HG03457 (cell line): ENCODE measurements around the gene ATP4A.

ENCODE experiments used
- ATAC-seq: cut with Tn5 transposase; IDR thresholded peaks from one replicate; pipeline ENCODE4 v1.9.1; 2021; ENCODE audit warnings: moderate number of reproducible peaks; ENCODE audit not compliant: unreplicated experiment

ATP4A gene

DNA sequence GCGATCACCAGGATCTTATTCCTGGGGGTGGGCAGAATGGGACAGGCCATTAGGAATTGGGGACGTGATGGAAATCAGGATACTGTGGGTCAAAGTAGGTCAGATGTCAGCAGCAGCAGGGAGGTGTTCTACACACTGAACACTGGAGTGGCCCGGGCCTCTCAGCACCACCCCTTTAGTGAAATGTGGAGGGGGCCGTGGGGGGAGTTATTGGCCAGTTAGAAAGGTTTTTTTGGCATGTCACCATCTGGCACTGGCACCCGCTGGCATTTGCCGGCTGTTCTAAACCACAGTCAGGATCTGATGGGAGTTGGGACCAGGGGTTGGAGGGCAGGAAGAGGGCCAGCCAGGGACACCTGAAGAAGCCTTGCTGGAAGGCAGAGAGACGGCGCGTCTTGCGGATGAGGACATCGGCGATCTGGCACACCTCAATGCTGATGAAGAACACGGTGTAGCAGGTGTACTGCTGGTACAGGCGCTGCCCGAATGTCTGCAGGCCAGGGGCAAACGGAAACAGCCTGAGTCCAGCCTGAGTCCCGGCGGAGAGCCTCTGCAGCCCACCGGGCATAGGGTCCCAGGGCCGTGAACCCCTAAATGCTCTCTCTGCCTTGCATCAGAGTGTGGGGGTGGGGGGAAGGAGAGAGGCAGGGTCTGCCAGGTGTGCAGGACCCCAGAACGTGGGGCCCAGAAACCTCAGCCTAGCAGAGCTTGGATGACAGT lies 12.2 kb downstream of the ATP4A start:
- ATAC-seq = no peak

DNA sequence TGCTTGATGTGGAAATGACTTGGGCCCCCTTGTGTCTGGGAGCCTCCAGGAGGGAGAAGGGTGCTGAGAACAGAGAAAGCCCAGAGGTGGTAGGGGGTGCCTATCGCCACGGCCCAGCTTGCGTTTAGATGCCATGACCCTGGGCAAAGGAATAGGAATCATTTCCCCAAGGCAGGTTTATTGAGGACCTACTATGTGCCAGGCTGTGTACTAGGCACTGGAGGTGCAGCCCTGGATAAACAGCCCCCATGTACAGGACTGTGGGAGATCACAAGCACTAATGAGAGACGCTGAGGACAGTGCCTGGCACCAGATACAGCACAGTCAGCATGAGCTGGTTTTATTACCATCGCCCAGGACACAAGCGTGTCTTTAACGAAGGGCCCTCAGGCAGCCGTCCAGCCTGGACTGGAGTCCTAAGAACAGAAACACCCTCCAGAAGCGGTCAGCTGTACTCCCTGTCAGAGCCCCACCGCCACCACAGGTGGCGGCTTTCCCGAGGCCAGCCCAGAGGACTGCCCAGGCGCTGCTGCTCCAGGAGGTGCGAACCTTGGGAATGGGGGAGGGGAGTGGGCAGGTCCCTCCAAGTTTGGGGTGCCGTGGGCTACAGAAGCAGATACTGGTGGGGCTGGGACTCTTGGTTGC lies 13.5 kb downstream of the ATP4A start:
- no peak for ATAC-seq

DNA sequence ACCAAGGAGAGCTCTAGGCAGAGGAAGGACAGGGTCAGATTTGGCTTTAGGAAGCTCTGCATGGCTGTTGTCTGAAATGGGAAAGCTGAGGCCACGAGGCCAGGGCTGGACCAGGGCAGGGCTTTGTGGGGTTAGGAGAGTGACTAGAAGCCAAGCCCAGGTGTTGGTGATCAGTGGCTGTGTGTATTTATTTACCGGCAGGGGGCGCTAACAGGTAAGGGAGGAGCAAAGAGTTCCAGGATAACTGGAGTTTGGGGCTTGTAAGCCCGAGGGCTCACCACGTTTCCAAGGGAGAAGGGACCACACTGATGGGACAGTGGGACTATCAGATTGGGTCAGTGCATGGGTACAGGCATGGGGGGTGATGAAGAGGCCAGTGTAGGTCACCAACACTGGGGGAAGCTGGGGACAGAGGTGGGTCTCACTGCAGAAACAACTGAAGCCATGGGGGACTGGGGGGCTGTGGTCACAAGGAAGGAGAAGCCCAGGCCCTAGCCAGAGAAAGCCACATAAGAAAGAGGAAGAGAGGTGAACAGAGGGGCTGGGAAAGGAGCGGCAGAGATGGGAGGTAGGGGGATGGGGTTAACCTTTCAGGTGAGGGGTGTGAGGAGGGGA lies 14.2 kb downstream of the ATP4A start:
- no peak for ATAC-seq

DNA sequence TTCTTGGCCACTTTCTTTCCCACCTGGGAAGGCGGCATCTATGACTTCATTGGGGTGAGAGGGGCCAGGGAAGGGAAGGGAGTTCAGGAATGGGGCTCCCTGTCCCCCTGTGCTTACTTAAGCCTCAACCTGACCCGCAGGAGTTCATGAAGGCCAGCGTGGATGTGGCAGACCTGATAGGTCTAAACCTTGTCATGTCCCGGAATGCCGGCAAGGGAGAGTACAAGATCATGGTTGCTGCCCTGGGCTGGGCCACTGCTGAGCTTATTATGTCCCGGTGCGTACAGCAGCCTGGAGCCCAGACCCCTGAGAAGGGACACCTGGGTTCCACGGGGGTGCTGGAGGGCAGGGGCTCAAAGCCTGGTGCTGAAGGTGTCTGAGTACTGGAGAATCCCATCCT lies 16.9 kb downstream of the ATP4A start:
- no peak for ATAC-seq

DNA sequence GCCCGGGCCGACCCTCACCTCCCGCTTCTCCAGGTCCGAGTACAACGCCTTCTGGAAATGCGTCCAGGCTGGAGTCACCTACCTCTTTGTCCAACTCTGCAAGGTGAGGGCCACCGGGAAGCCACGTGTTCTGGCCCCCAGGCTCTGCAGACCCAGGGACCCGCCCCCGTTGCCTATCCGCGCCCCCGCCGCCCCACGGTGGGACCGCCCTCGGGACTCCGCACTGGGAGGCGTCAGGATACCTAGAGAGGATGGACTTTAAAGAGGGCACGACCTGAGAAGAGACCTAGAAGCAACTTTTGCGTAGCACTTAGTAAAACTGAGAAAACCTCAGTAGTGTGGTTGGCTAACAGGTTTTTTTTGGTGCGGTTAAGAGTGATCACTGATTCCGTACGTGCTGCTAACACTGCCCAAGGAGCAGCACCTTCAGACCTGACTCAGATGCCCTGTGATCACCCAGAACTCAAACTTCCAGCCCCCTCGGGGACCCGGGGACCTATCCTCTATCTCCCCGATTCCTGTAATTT lies 17.5 kb downstream of the ATP4A start:
- ATAC-seq = no peak

DNA sequence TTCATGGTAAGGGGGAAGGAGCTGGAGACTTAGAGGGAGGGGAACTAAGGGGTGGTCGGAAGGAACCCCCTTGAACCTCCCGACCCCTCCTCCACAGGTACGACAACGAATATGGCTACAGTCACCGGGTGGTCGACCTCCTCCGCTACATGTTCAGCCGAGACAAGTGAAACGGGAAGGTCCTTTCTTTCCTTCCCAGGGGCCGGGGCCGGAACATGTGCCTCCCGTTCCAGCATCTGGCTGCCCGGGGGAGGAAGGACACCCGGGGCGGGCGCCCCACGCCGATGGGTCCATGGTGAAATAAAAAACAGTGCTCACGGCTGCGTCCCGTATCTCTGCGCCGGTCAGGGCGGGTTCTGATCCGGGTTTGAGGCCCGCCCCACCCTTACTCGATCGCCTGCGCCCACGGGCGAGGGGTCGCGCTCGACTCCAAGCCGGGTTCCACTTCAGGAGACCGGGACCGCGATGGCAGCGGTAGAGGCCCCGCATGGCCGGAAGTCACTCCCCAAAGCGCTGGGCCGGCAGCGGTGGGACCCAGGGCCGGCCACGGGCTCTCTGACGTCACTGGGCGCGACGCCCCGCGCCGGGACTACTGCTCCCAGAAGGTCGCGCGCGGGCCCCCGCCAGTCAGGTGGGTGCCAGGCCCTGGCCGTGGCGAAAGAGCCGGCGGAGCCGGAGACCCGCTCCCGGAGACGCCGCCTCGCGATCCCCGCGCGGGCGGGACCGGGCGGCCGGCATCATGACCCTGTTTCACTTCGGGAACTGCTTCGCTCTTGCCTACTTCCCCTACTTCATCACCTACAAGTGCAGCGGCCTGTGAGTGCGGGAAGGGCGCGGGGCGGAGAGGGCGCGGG lies 18.2 kb downstream of the ATP4A start, which contains the start of gene TMEM147:
TSS of gene TMEM147 (plus strand) at position 626 of the 854 bp plus-strand sequence. CDS start at position 740, 114 bp downstream.
- peak; percentile 59 for ATAC-seq

DNA sequence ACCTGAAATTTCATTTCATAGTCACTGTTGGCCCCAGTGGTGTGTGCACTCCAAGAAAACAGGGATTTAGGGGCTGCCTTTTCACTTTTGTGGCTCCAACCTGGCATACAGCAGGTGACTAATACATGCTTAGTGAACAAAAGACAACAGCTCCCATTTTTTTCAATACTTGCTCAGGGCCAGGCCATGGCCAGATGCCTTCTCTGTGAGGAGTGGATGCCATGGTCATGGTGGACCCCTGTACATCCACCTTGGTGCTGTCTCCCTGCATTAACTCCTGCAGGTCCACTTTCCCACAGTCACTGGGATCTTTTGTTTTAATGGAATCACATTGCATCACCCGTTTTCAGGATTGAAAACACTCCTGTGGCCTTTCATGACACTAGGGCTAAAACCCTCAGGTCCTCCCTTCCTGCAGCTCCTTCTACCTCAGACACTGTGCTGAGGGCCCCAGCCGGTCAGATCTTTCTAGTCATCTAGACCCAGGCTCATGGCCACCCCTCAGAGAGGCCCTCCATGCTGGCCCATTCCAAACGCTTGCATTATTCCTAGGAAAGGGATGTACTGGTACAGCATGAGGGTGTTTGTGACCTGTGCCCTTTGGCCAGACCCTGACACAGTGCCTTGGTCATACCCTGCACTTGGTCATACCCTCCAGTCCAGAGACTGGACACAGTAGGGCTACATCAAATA lies 19.2 kb downstream of the ATP4A start:
- no peak for ATAC-seq

DNA sequence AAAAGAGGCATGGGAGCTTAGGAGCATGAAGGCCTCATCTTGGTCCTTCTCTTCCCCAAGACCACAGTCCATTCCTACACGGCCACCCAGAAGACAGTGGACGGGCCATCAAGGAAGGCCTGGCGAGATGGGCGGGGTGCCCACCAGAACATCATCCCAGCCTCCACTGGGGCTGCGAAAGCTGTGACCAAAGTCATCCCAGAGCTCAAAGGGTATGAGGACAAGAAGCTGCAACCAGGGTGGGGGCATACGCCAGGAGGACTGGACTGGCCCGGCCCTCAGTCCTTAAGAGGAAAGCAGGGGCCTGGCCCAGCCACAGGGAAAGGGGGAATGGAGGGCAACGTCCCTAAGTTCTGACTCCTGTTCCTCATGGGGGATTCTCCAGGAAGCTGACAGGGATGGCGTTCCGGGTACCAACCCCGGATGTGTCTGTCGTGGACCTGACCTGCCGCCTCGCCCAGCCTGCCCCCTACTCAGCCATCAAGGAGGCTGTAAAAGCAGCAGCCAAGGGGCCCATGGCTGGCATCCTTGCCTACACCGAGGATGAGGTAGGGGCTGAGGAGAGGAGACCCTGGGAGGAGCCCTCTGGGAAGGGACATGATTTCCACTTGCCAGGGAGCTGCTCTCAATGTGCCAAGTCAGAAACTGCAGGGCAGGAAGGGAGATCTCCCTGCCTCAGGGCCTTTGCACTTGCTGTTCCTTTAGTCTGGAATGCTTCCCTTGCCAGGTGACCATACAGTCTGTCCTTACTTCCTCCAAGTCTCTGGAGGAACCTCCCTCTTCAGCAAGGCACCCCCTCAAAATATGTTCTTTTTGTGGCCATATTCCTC lies 20.0 kb downstream of the ATP4A start:
- no peak for ATAC-seq

DNA sequence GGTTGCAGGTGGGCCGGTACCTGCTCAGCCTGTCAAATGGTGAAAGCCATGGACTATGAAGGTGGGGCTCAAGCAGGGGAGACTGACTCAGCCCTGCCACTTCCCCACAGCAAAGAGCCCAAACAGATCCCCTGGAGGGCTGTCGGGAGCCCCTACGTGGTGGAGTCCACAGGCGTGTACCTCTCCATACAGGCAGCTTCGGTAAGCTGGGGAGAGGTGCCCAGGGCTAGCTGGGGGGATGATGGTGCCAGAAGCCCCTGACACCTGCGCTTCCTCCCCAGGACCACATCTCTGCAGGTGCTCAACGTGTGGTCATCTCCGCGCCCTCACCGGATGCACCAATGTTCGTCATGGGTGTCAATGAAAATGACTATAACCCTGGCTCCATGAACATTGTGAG lies 21.2 kb downstream of the ATP4A start:
- no peak for ATAC-seq

DNA sequence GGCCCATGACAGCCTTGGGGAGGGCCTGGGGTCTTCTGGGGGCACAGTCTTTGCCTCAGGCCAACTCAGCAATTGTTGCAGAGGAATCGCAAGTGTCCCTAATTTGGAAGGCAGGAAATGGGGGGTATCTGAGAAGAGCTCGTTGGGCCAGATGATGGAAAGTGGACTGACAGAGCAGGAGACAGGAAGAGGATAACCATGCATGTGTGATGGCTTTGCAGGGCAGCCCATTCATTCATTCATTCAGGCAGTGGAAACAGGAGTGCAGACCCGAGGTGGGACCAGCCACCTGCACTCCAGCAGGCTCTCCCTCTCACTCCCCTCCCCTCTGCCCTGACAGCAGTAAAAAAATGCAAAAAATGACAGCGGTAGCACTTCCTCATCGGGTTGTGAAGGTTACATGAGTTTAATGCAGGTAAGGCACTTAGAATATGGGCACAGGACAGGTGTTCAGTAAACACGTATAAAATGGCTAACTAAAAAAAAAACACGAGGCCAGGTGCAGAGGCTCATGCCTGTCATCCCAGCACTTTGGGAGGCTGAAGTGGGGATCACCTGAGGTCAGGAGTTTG lies 23.0 kb downstream of the ATP4A start:
- no peak for ATAC-seq

DNA sequence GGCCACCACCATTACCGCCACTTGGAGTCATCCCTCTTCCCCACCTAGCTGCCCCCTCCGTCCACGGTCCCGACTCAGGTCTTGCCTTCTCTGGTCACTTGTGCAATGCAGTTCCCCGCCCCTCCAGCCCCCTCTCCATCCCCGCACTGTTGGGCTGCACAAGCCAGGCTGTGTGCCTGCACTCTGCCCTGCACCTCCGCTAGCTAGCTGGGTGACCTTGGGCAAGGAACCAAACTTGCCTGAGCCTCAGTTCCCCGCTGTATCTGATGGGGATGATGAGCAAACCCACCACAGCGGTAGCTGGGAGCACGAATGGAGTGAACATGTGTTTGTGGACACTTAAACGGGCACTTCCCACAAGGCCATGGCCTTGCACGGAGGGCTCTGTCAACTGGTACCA lies 23.6 kb downstream of the ATP4A start:
- no peak for ATAC-seq

DNA sequence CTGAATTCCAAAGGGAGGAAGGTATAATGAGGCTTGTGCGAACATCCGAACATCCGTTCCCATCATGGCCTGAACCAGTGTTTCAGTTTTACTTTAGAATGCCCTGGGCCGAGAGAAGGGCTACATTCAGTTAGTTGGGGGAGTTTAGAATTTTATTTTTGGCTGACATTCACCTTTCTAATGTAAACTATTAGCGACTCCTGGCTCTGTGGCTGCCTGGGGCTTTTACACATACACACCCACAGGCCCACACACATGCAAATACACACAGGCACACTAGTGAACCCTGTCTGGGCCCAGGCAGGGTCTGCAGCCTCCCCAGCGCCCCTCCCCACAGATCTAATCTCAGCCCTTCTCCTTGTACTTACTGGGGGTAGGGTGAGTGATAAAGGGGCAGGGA lies 24.1 kb downstream of the ATP4A start:
- no peak for ATAC-seq

DNA sequence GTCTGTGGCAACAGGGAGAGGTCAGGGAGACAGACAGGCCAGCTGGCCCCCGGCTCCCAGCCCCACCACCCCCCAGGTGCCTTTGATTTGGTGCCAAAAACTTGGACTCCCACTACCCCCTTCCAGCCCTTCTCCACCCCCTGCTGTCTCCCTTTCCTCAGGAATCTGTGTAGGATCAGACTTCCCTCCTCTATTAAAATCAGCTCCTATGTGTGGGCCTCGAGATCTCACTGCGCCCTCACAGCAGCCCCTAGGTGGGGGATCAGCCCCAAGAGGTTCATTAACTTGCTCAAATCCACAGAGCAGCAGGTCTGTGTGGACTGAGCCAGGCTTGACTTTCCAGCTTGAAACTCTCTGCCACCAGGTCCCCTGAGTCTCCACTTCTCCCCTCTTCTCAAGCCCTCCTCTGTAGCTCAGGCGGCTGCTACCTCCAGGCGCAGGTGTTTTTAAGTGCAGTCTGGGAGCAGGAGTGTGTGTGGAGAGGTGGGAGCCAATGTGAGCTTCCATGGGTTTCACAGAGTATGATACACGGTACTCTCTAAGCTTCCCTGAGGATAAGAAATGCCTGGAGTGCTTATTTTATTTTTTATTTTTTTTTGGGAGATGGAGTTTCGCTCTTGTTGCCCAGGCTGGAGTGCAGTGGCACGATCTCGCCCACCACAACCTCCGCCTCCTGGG lies 28.5 kb downstream of the ATP4A start:
- ATAC-seq = no peak

DNA sequence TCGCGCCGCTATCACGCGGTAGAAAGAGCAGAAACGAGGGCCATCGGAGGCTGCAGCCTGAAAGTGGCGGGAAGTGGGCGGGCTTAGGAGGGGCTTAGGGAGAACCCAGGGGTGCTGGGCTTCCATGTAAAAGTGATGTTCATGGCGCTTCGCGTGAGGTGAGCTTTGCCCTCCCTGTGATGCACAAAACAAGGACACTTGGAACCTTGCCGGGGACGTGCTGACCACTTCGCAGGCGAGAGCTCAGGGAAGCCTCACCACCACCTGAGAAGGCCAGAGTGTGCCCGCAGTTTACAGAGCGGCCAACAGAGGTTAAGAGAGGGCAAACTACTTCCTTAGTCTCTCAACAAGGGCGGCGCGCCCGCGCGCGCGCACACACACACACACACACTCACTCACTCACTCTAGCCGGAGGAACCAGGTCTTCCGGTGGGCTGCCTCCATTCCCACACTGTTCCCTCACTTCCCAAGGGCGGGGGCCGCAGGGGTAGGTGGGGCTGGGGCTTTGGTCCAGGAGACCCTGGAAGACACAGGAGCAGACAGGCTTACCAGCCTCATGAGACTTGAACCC lies 29.6 kb downstream of the ATP4A start:
- ATAC-seq = no peak

DNA sequence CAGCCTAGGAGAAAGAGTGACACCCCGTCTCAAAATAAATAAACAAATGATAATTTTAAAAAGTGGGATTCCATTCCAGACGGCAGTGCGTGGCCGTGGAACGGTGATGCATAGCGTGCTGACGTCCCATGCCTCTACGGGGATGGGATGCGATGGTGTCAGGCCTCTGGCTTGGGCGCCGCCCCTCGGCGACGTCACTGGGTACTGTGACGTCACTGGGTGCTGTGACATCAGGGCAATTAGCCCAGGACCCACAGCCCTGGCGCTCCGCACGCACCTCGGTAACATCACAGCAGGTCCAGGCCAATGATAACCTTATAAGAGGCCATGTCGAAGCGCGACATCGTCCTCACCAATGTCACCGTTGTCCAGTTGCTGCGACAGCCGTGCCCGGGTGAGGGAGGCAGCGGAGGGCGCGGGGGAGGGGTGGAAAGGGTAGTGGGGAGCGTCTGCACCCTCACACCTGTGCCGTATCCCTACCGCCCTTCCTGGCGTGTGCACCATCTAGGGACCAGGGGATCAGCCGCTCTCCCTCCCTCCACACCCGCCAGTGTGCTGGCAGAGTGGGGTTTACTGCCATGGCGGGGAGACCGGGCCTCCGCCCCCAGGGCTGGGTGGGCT lies 30.1 kb downstream of the ATP4A start, which contains the start of gene GAPDHS:
TSS of gene GAPDHS (plus strand) at position 256 of the 621 bp plus-strand sequence. CDS start at position 328, 72 bp downstream.
- ATAC-seq = no peak

DNA sequence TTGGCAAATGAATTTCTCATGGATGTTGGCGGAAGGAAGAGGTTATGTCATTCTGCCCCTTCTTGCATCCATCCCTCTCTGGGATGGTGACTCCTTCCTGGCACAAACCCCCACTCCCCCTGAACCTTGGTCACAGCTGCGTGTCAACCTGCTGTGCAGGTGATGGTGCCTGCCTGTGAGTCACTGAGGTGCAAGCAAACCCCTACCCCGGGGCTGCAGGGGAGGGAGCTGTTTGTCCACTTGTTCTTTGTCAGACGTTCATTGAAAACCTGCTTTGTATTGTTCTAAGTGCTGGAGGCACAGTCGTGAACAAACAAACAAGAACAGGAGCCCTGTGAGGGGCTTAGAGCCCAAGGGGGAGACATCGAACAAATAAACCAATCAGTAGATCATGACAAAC lies 32.2 kb downstream of the ATP4A start:
- ATAC-seq = no peak
